Left ventricle myocardium inferior (tissue), 1 donor: ENCODE measurements around the gene RNF186. TPM values are rescaled to one million over a fixed set of nuclear protein-coding genes. Genes with fewer than 3 reads are reported as not detected.

Experiments
- DNase-seq: peaks from one replicate; pipeline ENCODE4 v3.0.0-alpha.2; 2020
- H3K27ac ChIP-seq: fragments of 200-600 bp; replicated peaks from 2 replicates; pipeline ENCODE4 v1.8.0; 2021
- H3K27me3 ChIP-seq: fragments of 200-600 bp; 2 replicates; pipeline ENCODE4 v1.8.0; 2021; ENCODE audit warnings: low read depth
- H3K36me3 ChIP-seq: fragments of 200-600 bp; 2 replicates; pipeline ENCODE4 v1.8.0; 2021
- H3K4me1 ChIP-seq: fragments of 200-600 bp; 2 replicates; pipeline ENCODE4 v1.8.0; 2021
- H3K4me3 ChIP-seq: fragments of 200-600 bp; 2 replicates; pipeline ENCODE4 v1.8.0; 2021; ENCODE audit warnings: mild to moderate bottlenecking, moderate library complexity
- H3K9me3 ChIP-seq: fragments of 200-600 bp; replicated peaks from 2 replicates; pipeline ENCODE4 v1.8.0; 2021
- CTCF ChIP-seq: fragments of 200-600 bp; IDR thresholded peaks from 2 replicates; pipeline ENCODE4 v1.8.0; 2021; ENCODE audit warnings: antibody characterized with exemption, mild to moderate bottlenecking, borderline replicate concordance
- intact Hi-C: fragments of 100-400 bp; cut with micrococcal nuclease; formaldehyde crosslinking; loops from one replicate; pipeline ENCODE4 v1.11.0; 2022
- total RNA-seq: library from RNA; stranded (reverse); fragmentation: NEBNext Ultra II Directional; extraction: Animal tissue kit (Norgen Biotek cat#: 25700); gene quantifications from one replicate; pipeline ENCODE4 v1.2.1, GENCODE V29; 2021
- donor health status: DM: no; HTN: yes; CAD: no; lungs with severe emphysema.

Gene RNF186
- total RNA-seq, 1 donor from 2014 or later, result not detected

GRCh38 chr1:19813643-19813960 is 1.5 kb downstream of the RNF186 start:
- no peak for DNase-seq
- Histone ChIP-seq H3K4me3 (no peak overlapping the region), H3K27me3 (peaks cover 28% of the 10 kb centered on the region), H3K9me3 (peaks cover 8% of the 10 kb centered on the region), H3K27ac (no peak overlapping the region), H3K36me3 (no peaks in the 10 kb centered on the region), H3K4me1 (no peaks in the 10 kb centered on the region)
- no peak for TF ChIP-seq CTCF
- intact Hi-C loops, result no loop called here

GRCh38 chr1:19812875-19813642 is 2.0 kb downstream of the RNF186 start:
- Histone ChIP-seq H3K9me3 (peaks cover 8% of the 10 kb centered on the region), H3K4me3 (no peak overlapping the region), H3K27ac (no peak overlapping the region), H3K4me1 (no peaks in the 10 kb centered on the region), H3K36me3 (no peaks in the 10 kb centered on the region), H3K27me3 (peaks cover 30% of the 10 kb centered on the region)
- TF ChIP-seq CTCF, result no peak
- DNase-seq, result no peak
- intact Hi-C loops, result no loop called here

GRCh38 chr1:19811206-19811851 is 3.8 kb downstream of the RNF186 start:
- peaks cover 8% of the 10 kb centered on the region for H3K9me3 ChIP-seq
- H3K27me3 ChIP-seq, result peaks cover 31% of the 10 kb centered on the region
- peak; percentile 29 for DNase-seq
- no peak overlapping the region for H3K4me3 ChIP-seq
- peak; percentile 59 for TF ChIP-seq CTCF
- no peak overlapping the region for H3K27ac ChIP-seq
- no peaks in the 10 kb centered on the region for H3K4me1 ChIP-seq
- H3K36me3 ChIP-seq, result no peaks in the 10 kb centered on the region
- intact Hi-C loops, result no loop called here

- Histone ChIP-seq H3K4me1 (no peaks in the 10 kb centered on the region), H3K4me3 (no peak overlapping the region), H3K36me3 (no peaks in the 10 kb centered on the region), H3K9me3 (peaks cover 8% of the 10 kb centered on the region), H3K27ac (no peak overlapping the region), H3K27me3 (peaks cover 30% of the 10 kb centered on the region)
- TF ChIP-seq CTCF, result no peak
- DNase-seq, result no peak
- intact Hi-C loops, result no loop called here
Observed at GRCh38 chr1:19809044-19809750, 5.9 kb downstream of the RNF186 start.

GRCh38 chr1:19808351-19808750 is 6.7 kb downstream of the RNF186 start:
- H3K27ac ChIP-seq, result no peak overlapping the region
- no peak overlapping the region for H3K4me3 ChIP-seq
- H3K27me3 ChIP-seq, result peaks cover 38% of the 10 kb centered on the region
- H3K9me3 ChIP-seq, result peaks cover 8% of the 10 kb centered on the region
- no peaks in the 10 kb centered on the region for H3K36me3 ChIP-seq
- no peak for DNase-seq
- intact Hi-C loops, result no loop called here
- TF ChIP-seq CTCF, result no peak
- no peaks in the 10 kb centered on the region for H3K4me1 ChIP-seq
